HEK293 (cell line): ENCODE results near the gene RNF187.
A peak's percentile ranks its signal among the peaks of the same experiment; 100 is the strongest.

Experiments used
- CTCF ChIA-PET: fragments of 350-600 bp; formaldehyde crosslinking; extraction: SDS; loops from one replicate; lab custom pipeline; 2021; ENCODE audit warnings: antibody characterized with exemption; lab: Yijun Ruan, JAX
- POLR2A ChIA-PET: fragments of 300-600 bp; formaldehyde crosslinking; extraction: SDS; loops from one replicate; lab custom pipeline; 2020; ENCODE audit warnings: antibody characterized with exemption, inconsistent platforms; lab: Yijun Ruan, JAX
- H3K27ac ChIP-seq: fragments of 200-500 bp; sonication (Bioruptor generic); 2 replicates; pipeline ENCODE4 v1.5.1; 2014; ENCODE audit warnings: low read depth, low read length, control low read depth, inconsistent platforms; ENCODE audit errors: extremely low read depth
- H3K36me3 ChIP-seq, 2 experiments: fragments of 200-500 bp in 1 of 2; sonication (Bioruptor generic) in 1 of 2; 1 replicate in 1 of 2; 2 replicates in 1 of 2; pipeline ENCODE4 v1.5.1; 2014 to 2017; ENCODE audit warnings: inconsistent platforms in 2 of 2, low read length in 2 of 2; ENCODE audit not compliant: control insufficient read depth in 2 of 2, insufficient read depth in 1 of 2
- H3K4me1 ChIP-seq: fragments of 200-500 bp; sonication (Bioruptor generic); 2 replicates; pipeline ENCODE4 v1.5.1; 2014; ENCODE audit warnings: mild to moderate bottlenecking, low read length, inconsistent platforms; ENCODE audit not compliant: control insufficient read depth, insufficient read depth
- H3K4me3 ChIP-seq: 2 replicates; pipeline ENCODE4 v1.5.1; 2011; ENCODE audit warnings: low read depth, mild to moderate bottlenecking, control low read depth, low read length, moderate library complexity
- H3K9me3 ChIP-seq: fragments of 200-500 bp; sonication (Bioruptor generic); 2 replicates; pipeline ENCODE4 v1.5.1; 2014; ENCODE audit warnings: low read depth, low read length, inconsistent platforms; ENCODE audit not compliant: control insufficient read depth, insufficient read depth
- MYNN ChIP-seq: fragments of 450-650 bp; formaldehyde crosslinking; IDR thresholded peaks from 2 replicates; pipeline ENCODE4 v1.5.1; 2016; ENCODE audit warnings: missing biosample characterization, missing genetic modification characterization, borderline replicate concordance
- YY1 ChIP-seq: fragments of 450-650 bp; formaldehyde crosslinking; IDR thresholded peaks from 2 replicates; pipeline ENCODE4 v1.5.1; 2018; ENCODE audit warnings: missing biosample characterization, missing genetic modification characterization
- ZNF132 ChIP-seq: fragments of 450-650 bp; formaldehyde crosslinking; IDR thresholded peaks from 2 replicates; pipeline ENCODE4 v1.5.1; 2017; ENCODE audit warnings: missing biosample characterization, missing genetic modification characterization, borderline replicate concordance
- ZNF146 ChIP-seq: fragments of 450-650 bp; formaldehyde crosslinking; IDR thresholded peaks from 2 replicates; pipeline ENCODE4 v1.5.1; 2016; ENCODE audit warnings: missing biosample characterization, missing genetic modification characterization
- ZNF302 ChIP-seq: fragments of 450-650 bp; formaldehyde crosslinking; IDR thresholded peaks from 2 replicates; pipeline ENCODE4 v1.5.1; 2016; ENCODE audit warnings: missing biosample characterization, missing genetic modification characterization, low read depth
- ZNF335 ChIP-seq: fragments of 450-650 bp; formaldehyde crosslinking; conservative IDR thresholded peaks from 2 replicates; pipeline ENCODE4 v1.5.1; 2016; ENCODE audit warnings: missing biosample characterization, missing genetic modification characterization
- ZNF354C ChIP-seq: fragments of 450-650 bp; formaldehyde crosslinking; IDR thresholded peaks from 2 replicates; pipeline ENCODE4 v1.5.1; 2016; ENCODE audit warnings: missing biosample characterization, missing genetic modification characterization, low read depth, borderline replicate concordance
- ZNF530 ChIP-seq: fragments of 450-650 bp; formaldehyde crosslinking; IDR thresholded peaks from 2 replicates; pipeline ENCODE4 v1.5.1; 2016; ENCODE audit warnings: low read depth, missing biosample characterization, missing genetic modification characterization
- ZNF561 ChIP-seq: fragments of 450-650 bp; IDR thresholded peaks from 2 replicates; pipeline ENCODE4 v1.5.1; 2018; ENCODE audit warnings: missing biosample characterization, missing genetic modification characterization, borderline replicate concordance
- ZNF843 ChIP-seq: fragments of 450-650 bp; formaldehyde crosslinking; IDR thresholded peaks from 2 replicates; pipeline ENCODE4 v1.5.1; 2016; ENCODE audit warnings: missing biosample characterization, missing genetic modification characterization
- TF ChIP-seq, protein P1 (sequence below): fragments of 450-650 bp; formaldehyde crosslinking; IDR thresholded peaks from 2 replicates; pipeline ENCODE4 v1.5.1; 2017; ENCODE audit warnings: missing biosample characterization, missing genetic modification characterization
- TF ChIP-seq, protein P2 (sequence below): fragments of 450-650 bp; formaldehyde crosslinking; IDR thresholded peaks from 2 replicates; pipeline ENCODE4 v1.5.0; 2017; ENCODE audit warnings: missing biosample characterization, missing genetic modification characterization, borderline replicate concordance
- TF ChIP-seq, protein P3 (sequence below): fragments of 450-650 bp; formaldehyde crosslinking; IDR thresholded peaks from 2 replicates; pipeline ENCODE4 v1.5.1; 2016; ENCODE audit warnings: missing biosample characterization, missing genetic modification characterization
- TF ChIP-seq, protein P4 (sequence below): fragments of 450-650 bp; formaldehyde crosslinking; IDR thresholded peaks from 2 replicates; pipeline ENCODE4 v1.5.1; 2017; ENCODE audit warnings: missing biosample characterization, missing genetic modification characterization

The RNF187 gene

DNA sequence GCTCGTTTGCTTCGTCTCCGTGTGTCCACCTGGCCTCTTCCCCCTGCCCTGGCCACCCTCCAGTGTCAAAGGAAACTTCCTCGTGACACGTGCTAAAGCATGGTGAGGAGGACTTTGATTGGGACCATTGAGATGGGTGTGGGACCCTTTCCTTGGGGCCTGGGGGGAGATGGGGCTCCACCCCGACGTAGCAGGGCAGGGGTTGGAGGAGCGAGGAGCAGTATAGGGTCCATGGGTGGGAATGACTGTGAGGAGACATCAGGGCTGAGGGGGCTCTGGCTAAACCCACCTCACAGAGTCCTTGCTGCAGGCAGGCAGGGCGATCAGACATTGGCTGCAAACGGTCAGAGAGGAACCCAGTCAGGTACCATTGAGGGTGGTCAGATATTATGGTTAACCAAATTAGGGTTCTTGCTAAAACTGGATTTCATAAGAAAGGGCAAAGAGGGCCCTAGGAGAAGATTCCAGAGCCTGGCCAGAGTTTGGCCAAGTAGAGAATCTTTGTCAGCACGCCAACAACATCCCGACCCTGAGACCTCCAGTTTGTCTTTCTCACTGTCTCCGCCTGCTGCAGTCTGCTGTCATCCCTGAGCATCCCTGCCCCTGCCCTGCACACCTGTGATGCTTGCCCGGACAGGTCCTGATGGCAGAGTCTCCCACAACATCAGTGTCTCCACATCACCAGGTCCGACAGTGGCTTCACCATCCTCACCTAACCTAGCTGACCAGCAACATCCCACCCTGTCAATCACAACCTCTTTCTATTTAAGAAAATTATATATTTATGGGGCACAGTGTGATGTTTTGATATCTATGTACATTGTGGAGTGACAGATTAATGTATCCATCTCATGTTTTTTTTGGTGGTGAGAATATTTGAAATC lies 8.0 kb downstream of the RNF187 start:
- POLR2A ChIA-PET: no interaction called here
- CTCF ChIA-PET: no interaction called here
- peaks cover 32 to 64% of the 10 kb centered on the region in 2 experiments for H3K36me3 ChIP-seq
- no peaks in the 10 kb centered on the region for H3K4me1 ChIP-seq
- no peaks in the 10 kb centered on the region for H3K9me3 ChIP-seq
- peak overlapping the region; percentile 13; the same call in 1 of the 2 replicates for H3K27ac ChIP-seq
- no peak overlapping the region for H3K4me3 ChIP-seq
- TF ChIP-seq ZNF302: no peak
- TF ChIP-seq YY1: no peak
- TF ChIP-seq, protein P1, sequence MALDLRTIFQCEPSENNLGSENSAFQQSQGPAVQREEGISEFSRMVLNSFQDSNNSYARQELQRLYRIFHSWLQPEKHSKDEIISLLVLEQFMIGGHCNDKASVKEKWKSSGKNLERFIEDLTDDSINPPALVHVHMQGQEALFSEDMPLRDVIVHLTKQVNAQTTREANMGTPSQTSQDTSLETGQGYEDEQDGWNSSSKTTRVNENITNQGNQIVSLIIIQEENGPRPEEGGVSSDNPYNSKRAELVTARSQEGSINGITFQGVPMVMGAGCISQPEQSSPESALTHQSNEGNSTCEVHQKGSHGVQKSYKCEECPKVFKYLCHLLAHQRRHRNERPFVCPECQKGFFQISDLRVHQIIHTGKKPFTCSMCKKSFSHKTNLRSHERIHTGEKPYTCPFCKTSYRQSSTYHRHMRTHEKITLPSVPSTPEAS: no peak
- no peak for TF ChIP-seq ZNF561 (tag by site-specific recombination)
- TF ChIP-seq MYNN (tag by site-specific recombination): no peak
- TF ChIP-seq, protein P2, sequence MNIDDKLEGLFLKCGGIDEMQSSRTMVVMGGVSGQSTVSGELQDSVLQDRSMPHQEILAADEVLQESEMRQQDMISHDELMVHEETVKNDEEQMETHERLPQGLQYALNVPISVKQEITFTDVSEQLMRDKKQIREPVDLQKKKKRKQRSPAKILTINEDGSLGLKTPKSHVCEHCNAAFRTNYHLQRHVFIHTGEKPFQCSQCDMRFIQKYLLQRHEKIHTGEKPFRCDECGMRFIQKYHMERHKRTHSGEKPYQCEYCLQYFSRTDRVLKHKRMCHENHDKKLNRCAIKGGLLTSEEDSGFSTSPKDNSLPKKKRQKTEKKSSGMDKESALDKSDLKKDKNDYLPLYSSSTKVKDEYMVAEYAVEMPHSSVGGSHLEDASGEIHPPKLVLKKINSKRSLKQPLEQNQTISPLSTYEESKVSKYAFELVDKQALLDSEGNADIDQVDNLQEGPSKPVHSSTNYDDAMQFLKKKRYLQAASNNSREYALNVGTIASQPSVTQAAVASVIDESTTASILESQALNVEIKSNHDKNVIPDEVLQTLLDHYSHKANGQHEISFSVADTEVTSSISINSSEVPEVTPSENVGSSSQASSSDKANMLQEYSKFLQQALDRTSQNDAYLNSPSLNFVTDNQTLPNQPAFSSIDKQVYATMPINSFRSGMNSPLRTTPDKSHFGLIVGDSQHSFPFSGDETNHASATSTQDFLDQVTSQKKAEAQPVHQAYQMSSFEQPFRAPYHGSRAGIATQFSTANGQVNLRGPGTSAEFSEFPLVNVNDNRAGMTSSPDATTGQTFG (tag by site-specific recombination): no peak
- TF ChIP-seq ZNF335 (tag by site-specific recombination): no peak
- no peak for TF ChIP-seq ZNF132
- TF ChIP-seq, protein P3, sequence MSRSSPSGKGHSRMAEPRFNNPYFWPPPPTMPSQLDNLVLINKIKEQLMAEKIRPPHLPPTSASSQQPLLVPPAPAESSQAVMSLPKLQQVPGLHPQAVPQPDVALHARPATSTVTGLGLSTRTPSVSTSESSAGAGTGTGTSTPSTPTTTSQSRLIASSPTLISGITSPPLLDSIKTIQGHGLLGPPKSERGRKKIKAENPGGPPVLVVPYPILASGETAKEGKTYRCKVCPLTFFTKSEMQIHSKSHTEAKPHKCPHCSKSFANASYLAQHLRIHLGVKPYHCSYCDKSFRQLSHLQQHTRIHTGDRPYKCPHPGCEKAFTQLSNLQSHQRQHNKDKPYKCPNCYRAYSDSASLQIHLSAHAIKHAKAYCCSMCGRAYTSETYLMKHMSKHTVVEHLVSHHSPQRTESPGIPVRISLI (tag by site-specific recombination): no peak
- TF ChIP-seq ZNF843 (tag by site-specific recombination): no peak
- no peak for TF ChIP-seq ZNF530 (tag by site-specific recombination)
- TF ChIP-seq, protein P4, sequence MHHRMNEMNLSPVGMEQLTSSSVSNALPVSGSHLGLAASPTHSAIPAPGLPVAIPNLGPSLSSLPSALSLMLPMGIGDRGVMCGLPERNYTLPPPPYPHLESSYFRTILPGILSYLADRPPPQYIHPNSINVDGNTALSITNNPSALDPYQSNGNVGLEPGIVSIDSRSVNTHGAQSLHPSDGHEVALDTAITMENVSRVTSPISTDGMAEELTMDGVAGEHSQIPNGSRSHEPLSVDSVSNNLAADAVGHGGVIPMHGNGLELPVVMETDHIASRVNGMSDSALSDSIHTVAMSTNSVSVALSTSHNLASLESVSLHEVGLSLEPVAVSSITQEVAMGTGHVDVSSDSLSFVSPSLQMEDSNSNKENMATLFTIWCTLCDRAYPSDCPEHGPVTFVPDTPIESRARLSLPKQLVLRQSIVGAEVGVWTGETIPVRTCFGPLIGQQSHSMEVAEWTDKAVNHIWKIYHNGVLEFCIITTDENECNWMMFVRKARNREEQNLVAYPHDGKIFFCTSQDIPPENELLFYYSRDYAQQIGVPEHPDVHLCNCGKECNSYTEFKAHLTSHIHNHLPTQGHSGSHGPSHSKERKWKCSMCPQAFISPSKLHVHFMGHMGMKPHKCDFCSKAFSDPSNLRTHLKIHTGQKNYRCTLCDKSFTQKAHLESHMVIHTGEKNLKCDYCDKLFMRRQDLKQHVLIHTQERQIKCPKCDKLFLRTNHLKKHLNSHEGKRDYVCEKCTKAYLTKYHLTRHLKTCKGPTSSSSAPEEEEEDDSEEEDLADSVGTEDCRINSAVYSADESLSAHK (tag by site-specific recombination): no peak

DNA sequence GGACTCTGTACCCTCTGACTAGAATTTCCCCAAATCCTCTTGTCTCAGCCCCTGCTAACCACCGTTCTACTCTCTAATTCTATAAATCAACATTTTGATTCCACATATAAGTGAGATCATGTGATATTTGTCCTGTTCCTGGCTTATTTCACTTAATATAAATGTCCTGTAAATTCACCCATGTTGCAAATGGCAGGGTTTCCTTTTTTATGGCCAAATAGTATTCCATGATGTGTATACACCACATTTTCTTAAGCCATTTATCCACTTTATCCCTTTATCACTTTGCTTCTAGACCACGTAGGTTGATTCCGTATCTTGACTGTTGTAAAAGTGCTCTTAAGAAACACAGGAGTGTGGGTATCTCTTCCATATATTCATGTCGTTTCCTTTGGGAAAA lies 8.9 kb downstream of the RNF187 start:
- Histone ChIP-seq H3K4me1 (no peaks in the 10 kb centered on the region), H3K9me3 (no peaks in the 10 kb centered on the region), H3K4me3 (no peak overlapping the region), H3K36me3 (peaks cover 29 to 55% of the 10 kb centered on the region in 2 experiments), H3K27ac (no peak overlapping the region)
- TF ChIP-seq ZNF146 (peak; percentile 96), ZNF354C (tag by site-specific recombination) (no peak)
- ChIA-PET POLR2A (no interaction called here), CTCF (interaction anchor here (1.5 kb wide), 1 partner anchor 19 kb away, joined by 4 read pairs; no protein-coding TSS in a partner anchor)
